Stimulated activated CD8-positive, alpha-beta memory T cell treated with anti-CD3 and anti-CD28 coated beads, Interleukin-4, amount 100 ng/mL, for 1 hour (primary cell): ENCODE measurements around the gene ABCG4.
"Not testable (repeated sequence)": the region's sequence is repeated elsewhere in the genome, so short reads cannot be mapped to it uniquely, and the experiment has no call there.

Experiments used
- DNase-seq, 2 donors: peaks; one replicate each; pipeline ENCODE4 v3.0.0-alpha.2; 2020; ENCODE audit warnings: low read depth in 2 of 2, low spot score in 1 of 2

ABCG4 gene

GRCh38 chr11:119152604-119153003, 3.8 kb downstream of the ABCG4 start:
- no peak for DNase-seq

GRCh38 chr11:119153049-119153818, 4.4 kb downstream of the ABCG4 start:
- no peak for DNase-seq

- no peak for DNase-seq
These were observed 5.3 kb downstream of the ABCG4 start for GRCh38 chr11:119154178-119154577.

- no peak for DNase-seq
These were observed 7.1 kb downstream of the ABCG4 start for GRCh38 chr11:119155733-119156492.

- no peak for DNase-seq
These were observed 7.6 kb downstream of the ABCG4 start for GRCh38 chr11:119156496-119156895.

GRCh38 chr11:119157063-119157462, 8.2 kb downstream of the ABCG4 start:
- DNase-seq = no peak

GRCh38 chr11:119158467-119158866, 9.6 kb downstream of the ABCG4 start:
- no peak for DNase-seq

GRCh38 chr11:119160151-119160550, 11.3 kb downstream of the ABCG4 start:
- DNase-seq = no peak

- DNase-seq = no peak
These were observed 13.0 kb downstream of the ABCG4 start for GRCh38 chr11:119161871-119162270.

- DNase-seq = no peak
These were observed 17.7 kb downstream of the ABCG4 start for GRCh38 chr11:119166368-119167076.

GRCh38 chr11:119167077-119167458, 18.2 kb downstream of the ABCG4 start:
- not testable (repeated sequence) for DNase-seq

GRCh38 chr11:119167933-119168332, 19.1 kb downstream of the ABCG4 start:
- no peak for DNase-seq

GRCh38 chr11:119168471-119169281, 19.8 kb downstream of the ABCG4 start, which contains the start of gene NLRX1:
NLRX1 (plus strand) TSS chr11:119168725; CDS start chr11:119171404, 2,679 bp downstream.
- peak; percentile 47 to 68 for DNase-seq

- DNase-seq = no peak
These were observed 20.4 kb downstream of the ABCG4 start for GRCh38 chr11:119169282-119169719.

GRCh38 chr11:119172513-119172912, 23.7 kb downstream of the ABCG4 start:
- no peak for DNase-seq

GRCh38 chr11:119173453-119173852, 24.6 kb downstream of the ABCG4 start:
- DNase-seq = no peak

GRCh38 chr11:119175493-119176077, 26.7 kb downstream of the ABCG4 start:
- DNase-seq = no peak

- DNase-seq = no peak
These were observed 29.4 kb downstream of the ABCG4 start for GRCh38 chr11:119178166-119178680.

GRCh38 chr11:119179342-119179741, 30.5 kb downstream of the ABCG4 start:
- no peak for DNase-seq

GRCh38 chr11:119179983-119180382, 31.1 kb downstream of the ABCG4 start:
- no peak for DNase-seq
